GM21515 (cell line): ENCODE data around the gene TNK1.

Experiments used
- ATAC-seq: cut with Tn5 transposase; IDR thresholded peaks from one replicate; pipeline ENCODE4 v1.9.1; 2021; ENCODE audit not compliant: unreplicated experiment

Gene TNK1

GRCh38 chr17:7408863-7409262, 28.0 kb downstream of the TNK1 start:
- no peak for ATAC-seq

DNA sequence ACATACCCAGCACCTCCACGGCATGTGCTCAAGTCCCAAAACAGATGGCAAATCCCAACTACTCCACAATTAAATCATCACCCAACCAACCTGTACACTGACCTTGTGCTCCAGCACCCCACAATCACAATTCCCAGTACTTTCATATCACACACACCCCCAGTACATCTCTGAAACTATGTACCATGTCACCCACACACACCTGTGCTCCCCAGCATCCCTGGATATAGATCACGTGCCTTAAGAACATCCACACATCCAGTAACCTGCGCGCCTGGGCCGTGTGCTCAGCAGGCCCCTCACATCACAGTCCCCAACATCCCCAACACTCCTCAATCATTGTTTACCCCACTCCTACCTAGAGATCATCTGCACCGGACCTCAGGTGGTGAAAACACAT, 28.8 kb downstream of the TNK1 start:
- ATAC-seq: no peak

DNA sequence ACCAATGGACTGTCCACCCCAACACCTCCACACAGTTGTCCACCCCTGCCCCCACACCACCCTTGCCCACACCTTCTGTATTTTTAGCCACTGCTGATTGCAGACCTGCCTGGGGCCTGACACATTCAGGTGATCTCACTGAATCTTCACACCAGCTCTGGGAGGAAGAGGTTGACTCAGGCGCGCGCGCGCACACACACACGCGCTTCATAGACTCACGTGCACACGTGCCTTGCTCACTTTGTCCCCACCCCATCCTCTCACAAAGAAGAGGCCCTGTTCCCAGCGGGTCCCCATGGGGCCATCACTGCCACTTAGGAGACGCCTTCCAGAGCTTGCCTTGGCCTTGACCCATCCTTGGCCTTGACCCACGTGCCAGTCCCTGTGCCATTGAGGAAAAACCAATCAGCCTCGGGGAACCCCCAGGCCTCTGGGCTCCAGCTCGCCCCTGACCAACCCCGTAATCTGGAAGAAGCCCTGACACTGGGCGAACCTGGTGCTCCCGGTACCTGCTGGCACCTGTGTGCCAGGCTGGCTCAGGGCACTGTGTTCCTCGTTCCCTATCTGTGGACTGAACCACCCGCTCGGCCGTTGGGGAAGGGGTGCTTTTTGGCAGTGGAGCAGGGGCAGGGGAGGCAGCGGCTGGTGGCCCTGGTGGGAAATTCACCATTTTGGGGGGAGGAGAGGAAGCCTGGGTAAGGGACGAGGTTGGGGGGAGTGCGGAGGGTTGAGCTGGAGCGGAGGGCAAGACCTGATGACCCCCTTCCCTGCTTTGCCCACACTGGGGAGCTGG, 29.9 kb downstream of the TNK1 start:
- ATAC-seq: no peak

- ATAC-seq: no peak
Measured at GRCh38 chr17:7411427-7411750, 30.5 kb downstream of the TNK1 start.

GRCh38 chr17:7413346-7413985, 32.6 kb downstream of the TNK1 start:
- ATAC-seq: no peak

- ATAC-seq: no peak
Measured at GRCh38 chr17:7414837-7415236, 33.9 kb downstream of the TNK1 start.

DNA sequence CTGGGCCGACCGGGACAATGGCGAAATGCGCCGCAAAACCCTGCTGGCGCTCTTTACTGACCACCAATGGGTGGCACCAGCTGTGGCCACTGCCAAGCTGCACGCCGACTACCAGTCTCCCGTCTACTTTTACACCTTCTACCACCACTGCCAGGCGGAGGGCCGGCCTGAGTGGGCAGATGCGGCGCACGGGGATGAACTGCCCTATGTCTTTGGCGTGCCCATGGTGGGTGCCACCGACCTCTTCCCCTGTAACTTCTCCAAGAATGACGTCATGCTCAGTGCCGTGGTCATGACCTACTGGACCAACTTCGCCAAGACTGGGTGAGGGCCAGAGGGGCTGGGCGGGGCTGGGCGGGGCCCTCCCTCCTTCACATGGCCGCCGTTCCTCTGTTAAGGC, 34.9 kb downstream of the TNK1 start:
- ATAC-seq: no peak

GRCh38 chr17:7416323-7416722, 35.4 kb downstream of the TNK1 start:
- no peak for ATAC-seq

GRCh38 chr17:7417056-7417655, 36.3 kb downstream of the TNK1 start:
- ATAC-seq: no peak

DNA sequence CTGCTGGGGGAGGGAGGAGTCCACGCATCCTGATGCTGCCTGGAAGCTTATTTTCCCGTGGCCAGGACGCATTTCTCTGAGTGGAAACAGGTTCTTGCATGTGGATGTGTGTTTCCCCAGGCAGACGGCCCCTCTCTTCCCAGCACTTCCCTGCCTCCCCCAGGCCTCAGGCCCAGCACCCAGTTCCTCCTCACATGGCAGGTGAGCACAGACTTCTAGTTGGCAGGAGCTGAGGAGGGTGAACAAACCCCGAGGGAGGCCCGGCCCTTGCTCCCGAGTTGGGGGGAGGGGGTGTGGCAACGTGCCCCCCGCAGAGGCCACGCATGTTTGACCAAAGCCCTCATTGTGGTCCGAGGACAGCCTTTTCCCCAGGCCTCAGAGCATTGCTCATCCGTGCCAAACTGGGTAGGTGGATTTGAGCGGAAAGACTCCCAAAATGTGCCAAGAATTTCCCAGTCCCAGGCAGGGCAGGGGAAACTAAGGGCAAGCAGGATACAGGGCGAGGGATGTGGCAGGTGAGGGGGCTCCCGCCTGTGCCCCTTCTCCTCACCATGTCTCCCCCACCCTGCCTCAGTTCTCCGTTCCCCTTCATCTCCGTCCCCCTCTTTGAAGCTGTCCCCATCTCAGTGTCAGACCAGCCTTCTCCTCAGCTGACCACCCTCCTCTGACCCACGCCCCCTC, 37.7 kb downstream of the TNK1 start:
- ATAC-seq: no peak

DNA sequence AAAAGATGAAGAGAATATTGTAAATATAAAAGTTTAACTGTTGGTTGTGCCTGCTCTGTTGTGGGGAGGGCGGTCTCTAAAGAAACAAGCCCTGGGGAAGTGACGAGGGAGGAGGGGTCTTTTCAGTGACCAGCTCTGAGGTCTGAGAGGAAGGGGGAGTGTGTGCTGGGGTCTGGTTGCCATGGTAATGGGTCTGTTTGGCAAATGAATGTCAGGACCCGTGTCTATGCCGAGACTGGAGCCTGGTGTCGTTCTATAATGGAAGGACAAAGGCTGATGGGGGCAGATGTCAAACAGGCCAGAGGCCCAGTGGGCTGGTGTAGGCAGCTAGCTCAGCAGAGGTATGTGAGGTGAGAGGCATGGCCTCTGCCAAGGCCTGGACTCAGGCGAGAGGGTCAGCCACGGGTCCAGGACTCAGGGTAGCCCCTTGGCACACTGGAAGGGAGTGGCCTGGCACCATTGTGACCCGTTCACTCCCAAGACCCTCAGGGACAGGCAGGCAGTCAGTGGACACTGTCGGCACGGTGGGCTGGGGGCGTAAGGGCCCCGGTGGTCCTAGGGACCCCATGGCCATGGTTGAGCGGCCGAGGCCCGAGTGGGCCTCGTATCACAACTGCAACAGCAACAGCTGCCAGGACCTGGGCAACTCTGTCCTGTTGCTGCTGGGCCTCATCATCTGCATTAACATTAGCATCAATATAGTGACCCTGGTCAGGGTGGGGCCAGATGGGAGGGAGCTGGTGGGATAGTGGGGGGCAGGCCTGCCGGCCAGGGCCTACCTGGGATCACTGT, 39.1 kb downstream of the TNK1 start, which contains the start of gene SPEM1:
TSS of gene SPEM1 (plus strand) at position 506 of the 792 bp plus-strand sequence. CDS start at position 567, 61 bp downstream.
- no peak for ATAC-seq

- ATAC-seq: no peak
Measured at GRCh38 chr17:7421186-7421585, 40.3 kb downstream of the TNK1 start.

GRCh38 chr17:7423679-7424078, 42.8 kb downstream of the TNK1 start:
- no peak for ATAC-seq

DNA sequence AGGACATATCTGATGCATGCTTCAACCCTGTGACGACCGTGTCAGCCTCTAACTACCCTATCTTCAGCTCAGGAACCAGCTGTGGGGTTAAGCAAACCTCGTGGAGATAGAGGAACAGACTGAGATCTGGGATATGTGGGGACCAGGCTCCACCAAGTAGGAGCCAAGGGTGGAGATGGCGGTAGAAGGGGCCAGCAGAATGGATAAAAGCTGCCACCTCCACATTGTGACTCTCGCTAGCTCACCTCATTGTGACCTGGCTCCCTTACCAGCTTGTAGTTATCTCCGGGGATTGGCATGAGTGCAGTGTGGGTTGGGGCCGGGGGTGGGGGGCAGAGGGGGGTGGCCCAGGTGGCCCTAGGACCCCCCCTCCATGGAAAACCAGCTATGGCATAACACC, 44.4 kb downstream of the TNK1 start, which contains the start of gene SPEM2:
TSS of gene SPEM2 (plus strand) at position 301 of the 400 bp plus-strand sequence. CDS start at position 374, 73 bp downstream.
- ATAC-seq: no peak

DNA sequence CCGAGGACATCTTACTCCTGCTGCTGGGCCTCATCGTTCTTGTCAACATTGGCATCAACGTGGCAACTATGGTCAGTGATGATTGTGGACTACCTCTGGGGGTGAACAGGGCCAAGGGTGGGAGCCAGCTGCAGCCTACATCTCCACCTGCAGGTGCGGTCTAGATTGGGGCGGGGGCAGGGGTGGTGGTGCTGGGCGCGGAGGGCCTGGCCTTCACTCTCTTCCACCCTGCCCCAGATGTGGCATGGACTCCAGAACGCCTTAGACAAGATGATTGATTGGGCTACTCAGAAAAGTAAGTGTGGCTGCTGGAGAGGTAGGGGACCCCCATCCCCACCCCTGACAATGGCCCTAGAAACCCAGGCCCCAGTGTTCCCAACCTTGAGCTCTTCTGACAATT, 44.9 kb downstream of the TNK1 start:
- ATAC-seq: no peak

DNA sequence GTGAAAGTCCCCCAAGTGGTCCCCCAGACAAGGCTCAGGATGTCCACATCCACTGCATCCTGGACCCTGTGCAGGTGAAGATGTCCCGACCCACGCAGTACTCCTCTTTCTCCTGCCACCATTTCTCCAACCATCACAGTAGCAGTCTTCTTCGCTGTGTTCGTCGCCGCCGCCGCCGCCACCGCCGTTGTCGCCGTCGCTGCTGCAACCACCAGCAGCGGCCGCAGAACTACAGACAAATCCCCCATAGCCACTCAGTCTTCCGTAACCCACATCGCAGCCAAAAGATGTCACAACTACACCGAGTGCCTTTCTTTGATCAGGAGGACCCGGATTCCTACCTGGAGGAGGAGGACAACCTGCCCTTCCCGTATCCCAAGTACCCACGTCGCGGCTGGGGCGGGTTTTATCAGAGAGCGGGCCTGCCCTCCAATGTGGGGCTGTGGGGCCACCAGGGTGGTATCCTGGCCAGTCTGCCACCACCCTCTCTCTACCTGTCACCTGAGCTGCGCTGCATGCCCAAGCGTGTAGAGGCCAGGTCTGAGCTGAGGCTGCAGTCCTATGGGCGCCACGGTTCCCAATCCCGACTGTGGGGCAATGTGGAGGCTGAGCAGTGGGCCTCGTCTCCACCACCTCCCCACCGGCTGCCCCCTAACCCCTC, 45.4 kb downstream of the TNK1 start:
- ATAC-seq: no peak

- no peak for ATAC-seq
Measured at GRCh38 chr17:7426896-7427489, 46.1 kb downstream of the TNK1 start.

GRCh38 chr17:7427549-7427948, 46.7 kb downstream of the TNK1 start:
- ATAC-seq: no peak

GRCh38 chr17:7428557-7428956, 47.7 kb downstream of the TNK1 start, which contains the start of gene SPEM3:
Gene SPEM3, plus strand, starts transcription at chr17:7428857. Its CDS starts 46 bp downstream, at chr17:7428903.
- ATAC-seq: no peak

DNA sequence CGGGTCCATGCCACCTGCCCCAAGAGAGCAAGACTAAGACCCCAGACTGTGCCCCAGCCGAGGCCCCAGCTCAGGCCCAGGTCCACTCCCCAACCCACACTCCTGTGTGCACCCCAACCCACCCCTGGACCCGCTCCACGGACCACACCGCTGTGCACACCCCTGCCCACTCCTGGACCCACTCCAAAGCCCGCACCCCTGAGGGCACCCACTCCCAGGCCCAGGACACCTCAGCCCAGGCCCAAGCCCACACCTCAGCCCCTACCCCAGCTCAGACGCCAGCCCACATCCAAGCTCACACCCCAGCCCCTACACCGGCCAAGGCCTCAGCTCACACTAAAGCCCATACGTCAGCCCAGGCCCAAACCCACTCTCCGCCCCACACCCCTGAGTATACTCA, 48.8 kb downstream of the TNK1 start:
- ATAC-seq: no peak
